NOMO-1 (cell line): ENCODE measurements around the gene FGFR2.

ENCODE experiments used
- DNase-seq, 2 experiments: peaks; one replicate each; lab custom pipeline; 2025; ENCODE audit not compliant: unreplicated experiment in 2 of 2; lab: John Stamatoyannopoulos, UW

Gene FGFR2

GRCh38 chr10:121611393-121612159, 13.3 kb upstream of the FGFR2 start:
- no peak for DNase-seq

- no peak for DNase-seq
These were observed 12.6 kb upstream of the FGFR2 start for GRCh38 chr10:121610798-121611323.

- no peak for DNase-seq
These were observed 11.5 kb upstream of the FGFR2 start for GRCh38 chr10:121609426-121610380.

GRCh38 chr10:121608469-121609190, 10.4 kb upstream of the FGFR2 start:
- DNase-seq: no peak

- DNase-seq: no peak
These were observed 9.2 kb upstream of the FGFR2 start for GRCh38 chr10:121607310-121608055.

GRCh38 chr10:121605708-121606107, 7.5 kb upstream of the FGFR2 start:
- DNase-seq: no peak

- no peak for DNase-seq
These were observed 3.2 kb upstream of the FGFR2 start for GRCh38 chr10:121601458-121601857.

- DNase-seq: no peak
These were observed 2.4 kb upstream of the FGFR2 start for GRCh38 chr10:121600611-121601010.

- no peak for DNase-seq
These were observed 1.7 kb upstream of the FGFR2 start for GRCh38 chr10:121599947-121600346.

- peak in 1 of 2 experiments; percentile 13 for DNase-seq
These were observed 561 bp downstream of the FGFR2 start for GRCh38 chr10:121597504-121598262.

GRCh38 chr10:121596689-121597503, 1.3 kb downstream of the FGFR2 start:
- DNase-seq: peak; percentile 37 to 47

- no peak for DNase-seq
These were observed 2.2 kb downstream of the FGFR2 start for GRCh38 chr10:121595806-121596688.

GRCh38 chr10:121595351-121595805, 2.9 kb downstream of the FGFR2 start:
- no peak for DNase-seq

- DNase-seq: no peak
These were observed 3.5 kb downstream of the FGFR2 start for GRCh38 chr10:121594623-121595350.

- DNase-seq: no peak
These were observed 4.2 kb downstream of the FGFR2 start for GRCh38 chr10:121594076-121594475.

- DNase-seq: no peak
These were observed 4.8 kb downstream of the FGFR2 start for GRCh38 chr10:121593281-121594075.
